ENCODE measurements around the gene WBP2. TPM values are rescaled to one million over a fixed set of nuclear protein-coding genes. Genes with fewer than 3 reads are reported as not detected.

Gene WBP2
- polyA plus RNA-seq, 1 donor from 2014 or later = 21.7 TPM

DNA sequence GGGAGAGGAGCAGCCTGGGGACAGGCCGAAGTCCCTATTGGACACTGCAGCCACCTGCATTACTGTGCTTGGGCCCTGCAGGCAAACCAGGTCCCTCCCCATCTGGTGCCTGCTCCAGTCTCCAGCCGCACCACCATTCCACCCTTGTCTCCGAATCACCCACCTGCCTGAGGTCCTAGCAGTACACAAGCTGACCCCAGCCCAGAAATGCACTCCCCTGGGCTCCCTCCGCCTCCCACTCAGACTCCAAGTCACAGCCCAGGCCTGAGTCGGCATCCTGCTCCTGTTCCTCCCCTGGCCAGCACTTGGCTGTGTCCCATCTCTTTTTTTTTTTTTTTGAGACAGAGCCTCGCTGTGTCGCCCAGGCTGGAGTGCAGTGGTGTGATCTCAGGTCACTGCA, 17.2 kb downstream of the WBP2 start:
- no peak overlapping the region for H3K27ac ChIP-seq (ENCODE audit: low read length)
- no peaks in the 10 kb centered on the region for H3K27me3 ChIP-seq (ENCODE audit: insufficient read depth, low read depth, low read length)
- TF ChIP-seq MXI1 (conservative IDR thresholded peaks at IDR 0.05; ENCODE audit: poor library complexity, severe bottlenecking) (no peak), POLR2AphosphoS5 (IDR thresholded peaks at IDR 0.05) (no peak), SMC3 (conservative IDR thresholded peaks at IDR 0.05; ENCODE audit: poor library complexity) (no peak), RAD21 (conservative IDR thresholded peaks at IDR 0.05) (no peak), EZH2 (IDR thresholded peaks at IDR 0.05; ENCODE audit: borderline replicate concordance, insufficient read depth, low read length, poor library complexity, severe bottlenecking) (no peak), EP300 (conservative IDR thresholded peaks at IDR 0.05; ENCODE audit: poor library complexity, severe bottlenecking) (no peak), TAF1 (IDR thresholded peaks at IDR 0.05; ENCODE audit: low read depth) (no peak)
- TF ChIP-seq, protein P1, sequence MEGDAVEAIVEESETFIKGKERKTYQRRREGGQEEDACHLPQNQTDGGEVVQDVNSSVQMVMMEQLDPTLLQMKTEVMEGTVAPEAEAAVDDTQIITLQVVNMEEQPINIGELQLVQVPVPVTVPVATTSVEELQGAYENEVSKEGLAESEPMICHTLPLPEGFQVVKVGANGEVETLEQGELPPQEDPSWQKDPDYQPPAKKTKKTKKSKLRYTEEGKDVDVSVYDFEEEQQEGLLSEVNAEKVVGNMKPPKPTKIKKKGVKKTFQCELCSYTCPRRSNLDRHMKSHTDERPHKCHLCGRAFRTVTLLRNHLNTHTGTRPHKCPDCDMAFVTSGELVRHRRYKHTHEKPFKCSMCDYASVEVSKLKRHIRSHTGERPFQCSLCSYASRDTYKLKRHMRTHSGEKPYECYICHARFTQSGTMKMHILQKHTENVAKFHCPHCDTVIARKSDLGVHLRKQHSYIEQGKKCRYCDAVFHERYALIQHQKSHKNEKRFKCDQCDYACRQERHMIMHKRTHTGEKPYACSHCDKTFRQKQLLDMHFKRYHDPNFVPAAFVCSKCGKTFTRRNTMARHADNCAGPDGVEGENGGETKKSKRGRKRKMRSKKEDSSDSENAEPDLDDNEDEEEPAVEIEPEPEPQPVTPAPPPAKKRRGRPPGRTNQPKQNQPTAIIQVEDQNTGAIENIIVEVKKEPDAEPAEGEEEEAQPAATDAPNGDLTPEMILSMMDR (IDR thresholded peaks at IDR 0.05; ENCODE audit: poor library complexity, severe bottlenecking) = no peak
- TF ChIP-seq, protein P2, sequence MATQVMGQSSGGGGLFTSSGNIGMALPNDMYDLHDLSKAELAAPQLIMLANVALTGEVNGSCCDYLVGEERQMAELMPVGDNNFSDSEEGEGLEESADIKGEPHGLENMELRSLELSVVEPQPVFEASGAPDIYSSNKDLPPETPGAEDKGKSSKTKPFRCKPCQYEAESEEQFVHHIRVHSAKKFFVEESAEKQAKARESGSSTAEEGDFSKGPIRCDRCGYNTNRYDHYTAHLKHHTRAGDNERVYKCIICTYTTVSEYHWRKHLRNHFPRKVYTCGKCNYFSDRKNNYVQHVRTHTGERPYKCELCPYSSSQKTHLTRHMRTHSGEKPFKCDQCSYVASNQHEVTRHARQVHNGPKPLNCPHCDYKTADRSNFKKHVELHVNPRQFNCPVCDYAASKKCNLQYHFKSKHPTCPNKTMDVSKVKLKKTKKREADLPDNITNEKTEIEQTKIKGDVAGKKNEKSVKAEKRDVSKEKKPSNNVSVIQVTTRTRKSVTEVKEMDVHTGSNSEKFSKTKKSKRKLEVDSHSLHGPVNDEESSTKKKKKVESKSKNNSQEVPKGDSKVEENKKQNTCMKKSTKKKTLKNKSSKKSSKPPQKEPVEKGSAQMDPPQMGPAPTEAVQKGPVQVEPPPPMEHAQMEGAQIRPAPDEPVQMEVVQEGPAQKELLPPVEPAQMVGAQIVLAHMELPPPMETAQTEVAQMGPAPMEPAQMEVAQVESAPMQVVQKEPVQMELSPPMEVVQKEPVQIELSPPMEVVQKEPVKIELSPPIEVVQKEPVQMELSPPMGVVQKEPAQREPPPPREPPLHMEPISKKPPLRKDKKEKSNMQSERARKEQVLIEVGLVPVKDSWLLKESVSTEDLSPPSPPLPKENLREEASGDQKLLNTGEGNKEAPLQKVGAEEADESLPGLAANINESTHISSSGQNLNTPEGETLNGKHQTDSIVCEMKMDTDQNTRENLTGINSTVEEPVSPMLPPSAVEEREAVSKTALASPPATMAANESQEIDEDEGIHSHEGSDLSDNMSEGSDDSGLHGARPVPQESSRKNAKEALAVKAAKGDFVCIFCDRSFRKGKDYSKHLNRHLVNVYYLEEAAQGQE (IDR thresholded peaks at IDR 0.05; ENCODE audit: borderline replicate concordance) = no peak
- no peak overlapping the region for H3K4me3 ChIP-seq (ENCODE audit: low read length)
- H3K9me2 ChIP-seq (ENCODE audit: insufficient read depth, low read length) = no peaks in the 10 kb centered on the region
- no peaks in the 10 kb centered on the region for H4K20me1 ChIP-seq (ENCODE audit: insufficient read depth)
- no peak overlapping the region for H3K4me2 ChIP-seq (ENCODE audit: low read length)
- H3K36me3 ChIP-seq (ENCODE audit: insufficient read depth, low read length) = no peaks in the 10 kb centered on the region
- H3K9ac ChIP-seq (ENCODE audit: low read length) = no peak overlapping the region
- H3K79me2 ChIP-seq (replicated peaks; ENCODE audit: insufficient read depth, low read length) = no peaks in the 10 kb centered on the region
- H2AFZ ChIP-seq (ENCODE audit: low read depth, low read length) = no peak overlapping the region
- H3F3A ChIP-seq (ENCODE audit: insufficient read depth, low read length, poor library complexity, severe bottlenecking) = no peaks in the 10 kb centered on the region
- no peaks in the 10 kb centered on the region for H3K9me3 ChIP-seq (ENCODE audit: low read length)

DNA sequence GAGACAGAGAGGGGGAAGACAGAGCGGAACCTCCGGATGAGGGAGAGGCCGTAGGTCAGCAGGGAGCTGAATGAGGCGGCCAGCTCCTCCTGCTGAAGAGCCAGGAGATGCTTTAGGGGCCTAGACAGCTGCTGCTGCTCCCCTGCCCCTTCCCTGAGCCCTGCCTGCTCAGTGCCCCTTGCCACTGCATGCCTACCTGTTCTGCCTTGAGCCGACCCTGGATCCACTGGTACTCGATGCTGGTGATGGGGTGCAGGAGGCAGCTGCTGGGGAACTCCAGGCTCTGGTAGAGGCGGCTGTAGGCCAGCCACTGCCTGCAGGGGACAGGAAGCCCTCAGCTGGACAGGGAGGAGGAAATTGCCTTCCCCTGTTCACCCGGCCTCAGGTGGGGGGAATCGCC, 18.5 kb downstream of the WBP2 start:
- H3K4me3 ChIP-seq (ENCODE audit: low read length) = no peak overlapping the region
- TF ChIP-seq SMC3 (conservative IDR thresholded peaks at IDR 0.05; ENCODE audit: poor library complexity) (no peak), RAD21 (conservative IDR thresholded peaks at IDR 0.05) (no peak), POLR2AphosphoS5 (IDR thresholded peaks at IDR 0.05) (no peak), MXI1 (conservative IDR thresholded peaks at IDR 0.05; ENCODE audit: poor library complexity, severe bottlenecking) (no peak), EP300 (conservative IDR thresholded peaks at IDR 0.05; ENCODE audit: poor library complexity, severe bottlenecking) (no peak)
- TF ChIP-seq, protein P2 (IDR thresholded peaks at IDR 0.05; ENCODE audit: borderline replicate concordance) = no peak
- TF ChIP-seq, protein P1 (IDR thresholded peaks at IDR 0.05; ENCODE audit: poor library complexity, severe bottlenecking) = no peak

More for the DNA sequence above, 18.5 kb downstream of the WBP2 start:
- Histone ChIP-seq H3K36me3 (ENCODE audit: insufficient read depth, low read length) (no peaks in the 10 kb centered on the region), H3K9me3 (ENCODE audit: low read length) (no peaks in the 10 kb centered on the region), H3K27me3 (ENCODE audit: insufficient read depth, low read depth, low read length) (no peaks in the 10 kb centered on the region), H3K9me2 (ENCODE audit: insufficient read depth, low read length) (no peaks in the 10 kb centered on the region), H3K9ac (ENCODE audit: low read length) (no peak overlapping the region), H3F3A (ENCODE audit: insufficient read depth, low read length, poor library complexity, severe bottlenecking) (no peaks in the 10 kb centered on the region), H4K20me1 (ENCODE audit: insufficient read depth) (no peaks in the 10 kb centered on the region), H3K27ac (ENCODE audit: low read length) (no peak overlapping the region), H2AFZ (ENCODE audit: low read depth, low read length) (no peak overlapping the region), H3K79me2 (replicated peaks; ENCODE audit: insufficient read depth, low read length) (no peaks in the 10 kb centered on the region), H3K4me2 (ENCODE audit: low read length) (no peak overlapping the region)
